Stomach smooth muscle (tissue), 2 donors: Measurements from ENCODE around the gene PPDPF.

ENCODE experiments used
- H3K27ac ChIP-seq: one replicate; pipeline ENCODE4 v1.7.0; 2013; ENCODE audit warnings: mild to moderate bottlenecking, low read length, inconsistent platforms
- H3K27me3 ChIP-seq, 2 donors: one replicate each; pipeline ENCODE4 v1.7.0; 2013; ENCODE audit warnings: low read length in 2 of 2; ENCODE audit not compliant: insufficient read depth in 2 of 2, control insufficient read depth in 1 of 2
- H3K36me3 ChIP-seq, 2 donors: one replicate each; pipeline ENCODE4 v1.7.0; 2013; ENCODE audit warnings: low read length in 2 of 2; ENCODE audit not compliant: control insufficient read depth in 2 of 2, insufficient read depth in 2 of 2
- H3K4me1 ChIP-seq: one replicate; pipeline ENCODE4 v1.7.0; 2013; ENCODE audit warnings: low read length; ENCODE audit not compliant: control insufficient read depth, insufficient read depth
- H3K4me3 ChIP-seq, 2 donors: one replicate each; pipeline ENCODE4 v1.7.0; 2013; ENCODE audit warnings: low read length in 2 of 2
- H3K9ac ChIP-seq, 2 donors: one replicate each; pipeline ENCODE4 v1.7.0; 2013; ENCODE audit warnings: low read length in 2 of 2, mild to moderate bottlenecking in 1 of 2
- H3K9me3 ChIP-seq, 2 donors: one replicate each; pipeline ENCODE4 v1.7.0; 2013; ENCODE audit warnings: low read length in 2 of 2; ENCODE audit not compliant: control insufficient read depth in 2 of 2
- donor health status: healthy.
- donor health status: Pancreatic carcinoma.

Gene PPDPF

GRCh38 chr20:63495167-63495720, 25.3 kb upstream of the PPDPF start:
- no peak overlapping the region for H3K27ac ChIP-seq
- no peak overlapping the region for H3K9ac ChIP-seq
- peaks cover 17 to 25% of the 10 kb centered on the region in 2 donors for H3K27me3 ChIP-seq
- peaks cover 17% of the 10 kb centered on the region for H3K4me1 ChIP-seq
- H3K4me3 ChIP-seq: no peak overlapping the region
- no peaks in the 10 kb centered on the region for H3K9me3 ChIP-seq
- H3K36me3 ChIP-seq: no peaks in the 10 kb centered on the region

DNA sequence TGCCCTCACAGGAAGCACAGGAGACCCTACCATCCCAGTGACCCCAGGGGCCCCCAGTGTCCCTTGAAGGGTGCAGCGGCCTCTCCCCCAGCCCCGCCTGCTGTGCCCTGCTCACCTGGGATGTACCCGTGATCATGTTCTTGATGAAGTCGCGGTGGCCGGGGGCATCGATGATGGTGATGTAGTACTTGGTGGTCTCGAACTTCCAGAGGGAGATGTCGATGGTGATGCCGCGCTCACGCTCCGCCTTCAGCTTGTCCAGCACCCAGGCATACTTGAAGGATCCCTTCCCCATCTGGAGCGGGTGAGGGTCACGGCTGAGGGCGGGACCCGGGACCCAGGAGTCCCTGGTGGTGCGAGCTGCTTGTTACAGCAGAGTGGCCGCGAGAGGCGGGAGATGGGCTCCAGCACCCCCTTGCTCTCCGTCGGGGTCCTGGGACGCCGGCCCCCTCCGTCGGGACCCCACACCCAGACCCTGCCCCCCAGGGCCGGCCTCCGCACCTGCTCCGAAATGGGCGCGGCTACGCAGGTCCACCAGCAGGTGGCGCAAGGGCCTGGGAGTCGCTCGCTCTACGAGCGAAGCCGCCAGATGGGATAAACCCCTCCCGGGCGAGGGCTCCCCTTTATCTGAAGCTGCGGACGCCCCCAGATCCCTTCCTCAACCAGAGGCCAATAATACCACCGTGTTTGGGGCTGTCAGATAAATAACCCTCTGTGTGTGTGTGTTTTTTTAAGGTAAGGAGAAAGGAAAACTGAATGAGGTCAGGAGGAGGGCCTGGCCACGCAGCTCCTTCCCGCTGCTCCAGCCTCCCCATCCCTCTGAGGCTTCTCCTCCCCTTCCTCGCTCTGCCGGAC, 24.6 kb upstream of the PPDPF start:
- Histone ChIP-seq H3K4me1 (peaks cover 17% of the 10 kb centered on the region), H3K27me3 (peaks cover 19 to 25% of the 10 kb centered on the region in 2 donors), H3K27ac (no peak overlapping the region), H3K9me3 (no peaks in the 10 kb centered on the region), H3K36me3 (no peaks in the 10 kb centered on the region), H3K4me3 (peak overlapping the region; percentile 67 to 71), H3K9ac (peak overlapping the region in 1 of 2 donors; percentile 59)

- H3K4me1 ChIP-seq: peaks cover 17% of the 10 kb centered on the region
- H3K4me3 ChIP-seq: peak overlapping the region in 1 of 2 donors; percentile 71
- no peaks in the 10 kb centered on the region for H3K36me3 ChIP-seq
- H3K27me3 ChIP-seq: peaks cover 17 to 23% of the 10 kb centered on the region in 2 donors
- no peak overlapping the region for H3K27ac ChIP-seq
- H3K9me3 ChIP-seq: no peaks in the 10 kb centered on the region
- H3K9ac ChIP-seq: peak overlapping the region in 1 of 2 donors; percentile 59
Measured at GRCh38 chr20:63496596-63497120, 23.9 kb upstream of the PPDPF start.

- H3K4me1 ChIP-seq: peaks cover 17% of the 10 kb centered on the region
- no peak overlapping the region for H3K27ac ChIP-seq
- no peak overlapping the region for H3K4me3 ChIP-seq
- H3K36me3 ChIP-seq: no peaks in the 10 kb centered on the region
- H3K9ac ChIP-seq: no peak overlapping the region
- H3K9me3 ChIP-seq: no peaks in the 10 kb centered on the region
- H3K27me3 ChIP-seq: peaks cover 21 to 23% of the 10 kb centered on the region in 2 donors
Measured at GRCh38 chr20:63497138-63497945, 23.2 kb upstream of the PPDPF start.

- Histone ChIP-seq H3K4me1 (peaks cover 17% of the 10 kb centered on the region), H3K27ac (no peak overlapping the region), H3K4me3 (no peak overlapping the region)
Measured at GRCh38 chr20:63497946-63498935, 22.3 kb upstream of the PPDPF start.

DNA sequence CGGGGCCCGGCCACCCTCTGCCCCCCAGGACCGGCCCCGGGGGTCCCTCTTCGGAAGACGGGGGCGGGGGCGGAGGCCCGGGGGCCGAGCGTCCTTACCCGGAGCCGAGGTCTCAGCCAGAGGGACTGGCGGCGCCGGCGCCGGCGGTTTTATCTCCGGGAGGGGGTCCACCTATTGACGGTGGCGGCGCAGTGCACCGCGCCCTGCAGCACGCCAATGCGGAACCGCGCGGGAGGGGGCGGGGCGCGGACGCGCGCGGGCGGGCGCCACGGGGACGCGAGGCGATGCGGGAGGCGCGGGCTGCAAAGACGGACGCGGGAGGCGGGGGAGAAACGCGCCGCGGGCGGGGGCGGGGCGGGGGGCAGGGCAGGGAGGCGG, 21.6 kb upstream of the PPDPF start, which contains the start of gene EEF1A2:
TSS of gene EEF1A2 (minus strand) at position 124 of the 378 bp plus-strand sequence. CDS start 1,320 bp downstream, outside the sequence.
- Histone ChIP-seq H3K36me3 (no peaks in the 10 kb centered on the region), H3K27me3 (peaks cover 23 to 30% of the 10 kb centered on the region in 2 donors), H3K9ac (no peak within 1 kb of the TSS), H3K4me3 (peak within 1 kb of the TSS in 1 of 2 donors; percentile 55), H3K9me3 (no peaks in the 10 kb centered on the region), H3K27ac (no peak within 1 kb of the TSS), H3K4me1 (peaks cover 17% of the 10 kb centered on the region)

More at GRCh38 chr20:63497946-63498935, 22.3 kb upstream of the PPDPF start:
- peaks cover 23 to 26% of the 10 kb centered on the region in 2 donors for H3K27me3 ChIP-seq
- H3K9ac ChIP-seq: no peak overlapping the region
- no peaks in the 10 kb centered on the region for H3K9me3 ChIP-seq
- no peaks in the 10 kb centered on the region for H3K36me3 ChIP-seq

GRCh38 chr20:63499338-63499969, 21.1 kb upstream of the PPDPF start:
- peaks cover 23 to 30% of the 10 kb centered on the region in 2 donors for H3K27me3 ChIP-seq
- no peaks in the 10 kb centered on the region for H3K36me3 ChIP-seq
- peaks cover 0 to 2% of the 10 kb centered on the region in 2 donors for H3K9me3 ChIP-seq
- H3K9ac ChIP-seq: no peak overlapping the region
- H3K4me1 ChIP-seq: peaks cover 17% of the 10 kb centered on the region
- no peak overlapping the region for H3K27ac ChIP-seq
- H3K4me3 ChIP-seq: peak overlapping the region in 1 of 2 donors; percentile 55

- Histone ChIP-seq H3K4me1 (peaks cover 17% of the 10 kb centered on the region), H3K9me3 (peaks cover 8 to 10% of the 10 kb centered on the region in 2 donors), H3K27ac (no peak overlapping the region), H3K27me3 (peaks cover 23 to 35% of the 10 kb centered on the region in 2 donors), H3K36me3 (no peaks in the 10 kb centered on the region), H3K4me3 (no peak overlapping the region), H3K9ac (no peak overlapping the region)
Measured at GRCh38 chr20:63500151-63500901, 20.2 kb upstream of the PPDPF start.
